ENCODE results near the gene HGFAC.
A peak's percentile ranks its signal among the peaks of the same experiment; 100 is the strongest.

HGFAC gene

GRCh38 chr4:3479358-3480101, 37.8 kb downstream of the HGFAC start:
- no peak overlapping the region for H3K27ac ChIP-seq
- no peak overlapping the region for H3K4me3 ChIP-seq

- H3K4me3 ChIP-seq = no peak overlapping the region
- no peak overlapping the region for H3K27ac ChIP-seq
These were observed 38.9 kb downstream of the HGFAC start for GRCh38 chr4:3480528-3481112.

DNA sequence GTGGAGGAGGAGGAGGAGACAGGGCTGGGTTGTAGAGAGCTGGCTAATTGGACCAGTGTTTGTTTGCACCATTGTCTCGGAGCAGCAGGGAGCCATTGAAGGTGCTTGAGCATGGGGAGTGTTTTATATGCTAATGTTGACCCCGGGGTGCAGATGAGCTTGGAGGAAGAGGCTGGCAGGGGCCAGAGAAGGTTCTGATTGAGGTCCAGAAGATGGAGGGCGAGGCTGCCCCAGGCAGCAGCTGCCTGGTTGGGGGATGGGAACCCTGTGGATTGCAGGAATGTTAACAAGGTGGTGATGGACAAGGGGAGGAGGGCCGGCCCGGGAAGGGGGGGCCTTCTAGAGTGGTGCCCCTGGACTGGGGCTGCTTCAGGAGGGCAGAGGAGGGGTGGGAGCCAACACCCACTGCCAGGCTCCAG, 39.4 kb downstream of the HGFAC start:
- no peak overlapping the region for H3K27ac ChIP-seq
- H3K4me3 ChIP-seq = no peak overlapping the region

DNA sequence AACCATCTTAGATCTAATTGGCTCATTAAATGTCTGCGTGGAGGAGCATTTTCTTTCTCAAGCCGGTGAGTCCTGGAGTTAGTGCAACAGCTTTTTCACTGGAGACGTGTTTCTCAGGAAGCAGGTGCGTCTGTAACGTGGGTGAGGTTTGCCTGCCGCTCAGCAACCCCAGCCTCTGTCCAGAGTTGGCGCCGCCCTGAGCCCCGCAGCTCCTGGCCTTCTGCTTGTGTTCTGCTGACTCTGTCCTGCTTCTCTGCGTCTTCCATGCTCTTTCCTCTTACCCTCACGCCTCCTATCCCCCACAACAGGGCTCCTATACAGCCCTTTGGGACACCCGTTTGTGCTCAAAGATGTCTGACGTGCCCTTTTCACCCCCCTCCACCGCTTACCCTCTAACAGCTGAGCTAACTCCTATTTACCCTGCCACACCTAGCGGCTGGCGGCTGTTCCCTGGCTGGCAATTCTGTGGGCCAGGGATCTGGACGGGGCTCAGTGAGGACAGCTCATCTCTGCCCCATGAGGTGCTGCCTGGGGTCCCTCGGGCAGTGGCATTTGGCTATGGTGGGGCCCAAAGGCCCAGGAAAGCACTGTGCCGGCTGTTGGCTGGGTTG, 40.1 kb downstream of the HGFAC start:
- Histone ChIP-seq H3K4me3 (no peak overlapping the region), H3K27ac (no peak overlapping the region)

DNA sequence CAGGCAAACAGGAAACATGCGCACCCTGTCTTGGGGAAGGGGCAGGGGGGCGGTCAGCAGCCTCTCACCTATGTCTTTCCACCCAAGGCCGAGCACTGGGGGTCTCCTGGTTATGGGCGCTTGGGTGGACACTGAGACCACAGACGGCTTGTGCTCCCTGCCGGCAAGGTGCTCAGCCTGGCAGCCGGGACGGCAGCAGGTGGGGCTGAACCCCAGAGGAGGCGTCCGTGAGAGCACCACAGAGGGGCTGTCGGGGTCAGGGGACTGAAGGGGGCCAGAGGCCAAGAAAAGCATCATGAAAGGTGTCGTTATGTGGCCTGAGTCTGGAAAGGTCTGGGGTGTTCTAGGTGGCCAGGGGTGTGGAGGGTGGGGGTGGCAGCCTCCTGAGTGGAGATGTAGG, 40.9 kb downstream of the HGFAC start:
- no peak overlapping the region for H3K27ac ChIP-seq

GRCh38 chr4:3483471-3483921, 41.7 kb downstream of the HGFAC start:
- H3K4me3 ChIP-seq = no peak overlapping the region
- no peak overlapping the region for H3K27ac ChIP-seq

More for the DNA sequence above, 40.9 kb downstream of the HGFAC start:
- H3K4me3 ChIP-seq = no peak overlapping the region

DNA sequence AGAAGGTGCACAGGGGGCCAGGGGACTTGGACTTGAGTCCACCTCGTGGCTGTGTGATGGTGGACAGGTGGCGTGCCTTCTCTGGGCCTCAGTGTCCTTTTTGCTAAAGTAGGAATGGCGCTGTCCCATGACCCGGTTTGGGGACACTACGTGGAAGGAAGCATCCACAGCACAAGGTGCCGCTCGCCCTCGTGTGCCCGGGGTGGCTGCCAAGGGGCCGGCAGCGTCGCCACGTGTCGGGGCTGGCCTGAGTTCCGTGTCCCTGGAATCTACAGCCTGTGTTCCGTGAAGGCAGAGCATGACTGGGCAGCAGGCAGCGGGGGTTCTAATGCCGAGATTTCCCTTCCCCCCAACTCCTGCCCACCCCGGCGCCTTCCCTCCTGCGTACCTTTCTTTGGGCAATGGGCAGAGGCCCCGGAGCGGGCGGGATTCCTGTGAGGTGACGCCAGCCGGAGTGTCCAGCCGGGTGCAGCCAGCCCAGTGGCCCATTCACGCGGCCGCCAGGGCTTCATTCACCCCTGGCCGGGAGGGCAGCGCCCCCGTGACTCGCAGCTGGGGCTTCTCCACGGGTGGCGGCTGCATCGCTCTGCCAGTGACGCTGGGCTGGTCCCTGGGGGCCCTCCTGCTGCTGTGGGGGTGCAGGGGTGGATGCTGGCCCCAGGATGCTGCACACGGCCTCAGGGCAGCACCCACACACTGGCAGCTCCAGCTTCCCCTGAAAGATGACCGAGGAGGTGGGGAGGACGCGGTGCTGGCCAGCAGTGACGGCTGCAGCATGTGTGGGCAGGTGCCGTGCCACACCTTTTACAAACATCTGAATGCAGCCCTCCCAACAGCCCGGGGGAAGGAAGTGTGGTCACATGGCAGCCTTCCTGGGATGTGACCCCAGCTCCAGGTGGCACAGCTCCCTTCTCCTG, 42.5 kb downstream of the HGFAC start:
- Histone ChIP-seq H3K4me3 (no peak overlapping the region), H3K27ac (peak overlapping the region in 2 of 21 experiments; percentile 17 to 25)

GRCh38 chr4:3485011-3485791, 43.4 kb downstream of the HGFAC start:
- no peak overlapping the region for H3K27ac ChIP-seq
- H3K4me3 ChIP-seq = no peak overlapping the region

DNA sequence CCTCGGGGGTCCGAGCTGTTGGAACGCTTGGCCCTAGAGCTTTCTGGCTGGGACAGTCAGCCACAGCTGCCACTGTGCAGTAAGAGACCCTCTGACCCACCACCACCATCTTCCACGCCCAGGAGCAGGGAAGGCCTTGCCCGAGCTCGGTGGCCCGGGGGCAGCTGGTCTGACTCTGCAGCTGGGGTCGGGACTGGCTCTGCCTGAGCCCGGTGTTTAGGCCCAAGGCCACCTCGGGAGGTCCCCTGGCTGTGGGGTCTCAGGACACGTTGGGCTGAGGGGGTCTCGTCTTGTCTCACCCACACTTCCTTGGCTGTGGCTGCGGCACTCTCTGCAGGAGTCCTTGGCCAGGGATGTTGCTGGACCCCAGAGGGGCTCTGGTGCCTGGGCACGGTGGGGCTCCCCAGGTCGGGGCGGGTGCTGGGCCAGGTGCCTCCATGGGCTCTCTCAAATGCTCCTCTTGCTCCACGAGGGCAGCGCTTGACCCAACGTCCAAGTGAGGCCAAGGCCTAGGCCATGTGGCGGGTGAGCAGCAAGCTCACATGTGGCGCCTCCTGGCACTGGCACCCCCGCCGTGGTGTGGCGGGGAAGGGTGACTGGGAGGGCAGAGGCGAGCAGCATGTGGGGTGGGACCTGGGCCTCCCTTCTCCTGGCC, 44.2 kb downstream of the HGFAC start:
- Histone ChIP-seq H3K4me3 (no peak overlapping the region), H3K27ac (no peak overlapping the region)

- Histone ChIP-seq H3K27ac (no peak overlapping the region), H3K4me3 (no peak overlapping the region)
These were observed 45.1 kb downstream of the HGFAC start for GRCh38 chr4:3486541-3487540.

DNA sequence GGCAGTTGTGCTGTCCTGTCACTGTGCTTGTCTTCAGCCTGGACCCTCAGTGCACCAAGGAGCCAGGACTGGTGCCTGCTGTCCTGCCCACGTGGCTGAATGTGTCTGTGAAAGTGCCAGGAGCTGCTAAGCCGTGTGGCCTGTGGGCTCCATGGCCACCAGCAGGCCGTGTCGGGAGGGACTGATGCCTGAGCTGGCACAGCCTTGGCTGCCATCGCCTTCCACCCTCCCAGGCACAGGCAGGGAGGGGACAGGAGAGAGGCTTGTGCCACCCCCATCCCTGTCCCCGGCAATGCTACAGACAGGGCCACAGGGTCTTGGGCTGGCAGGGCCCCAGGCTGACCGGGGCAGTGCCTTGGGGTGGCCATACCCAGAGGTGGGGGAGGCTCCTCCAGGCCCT, 46.1 kb downstream of the HGFAC start:
- Histone ChIP-seq H3K4me3 (no peak overlapping the region), H3K27ac (peak overlapping the region in 1 of 21 experiments; percentile 15)

- H3K4me3 ChIP-seq = no peak overlapping the region
- H3K27ac ChIP-seq = no peak overlapping the region
These were observed 47.1 kb downstream of the HGFAC start for GRCh38 chr4:3488820-3489219.

- Histone ChIP-seq H3K4me3 (no peak overlapping the region), H3K27ac (no peak overlapping the region)
These were observed 47.7 kb downstream of the HGFAC start for GRCh38 chr4:3489451-3489962.

GRCh38 chr4:3491681-3492405, 50.1 kb downstream of the HGFAC start:
- H3K4me3 ChIP-seq = no peak overlapping the region
- no peak overlapping the region for H3K27ac ChIP-seq

DNA sequence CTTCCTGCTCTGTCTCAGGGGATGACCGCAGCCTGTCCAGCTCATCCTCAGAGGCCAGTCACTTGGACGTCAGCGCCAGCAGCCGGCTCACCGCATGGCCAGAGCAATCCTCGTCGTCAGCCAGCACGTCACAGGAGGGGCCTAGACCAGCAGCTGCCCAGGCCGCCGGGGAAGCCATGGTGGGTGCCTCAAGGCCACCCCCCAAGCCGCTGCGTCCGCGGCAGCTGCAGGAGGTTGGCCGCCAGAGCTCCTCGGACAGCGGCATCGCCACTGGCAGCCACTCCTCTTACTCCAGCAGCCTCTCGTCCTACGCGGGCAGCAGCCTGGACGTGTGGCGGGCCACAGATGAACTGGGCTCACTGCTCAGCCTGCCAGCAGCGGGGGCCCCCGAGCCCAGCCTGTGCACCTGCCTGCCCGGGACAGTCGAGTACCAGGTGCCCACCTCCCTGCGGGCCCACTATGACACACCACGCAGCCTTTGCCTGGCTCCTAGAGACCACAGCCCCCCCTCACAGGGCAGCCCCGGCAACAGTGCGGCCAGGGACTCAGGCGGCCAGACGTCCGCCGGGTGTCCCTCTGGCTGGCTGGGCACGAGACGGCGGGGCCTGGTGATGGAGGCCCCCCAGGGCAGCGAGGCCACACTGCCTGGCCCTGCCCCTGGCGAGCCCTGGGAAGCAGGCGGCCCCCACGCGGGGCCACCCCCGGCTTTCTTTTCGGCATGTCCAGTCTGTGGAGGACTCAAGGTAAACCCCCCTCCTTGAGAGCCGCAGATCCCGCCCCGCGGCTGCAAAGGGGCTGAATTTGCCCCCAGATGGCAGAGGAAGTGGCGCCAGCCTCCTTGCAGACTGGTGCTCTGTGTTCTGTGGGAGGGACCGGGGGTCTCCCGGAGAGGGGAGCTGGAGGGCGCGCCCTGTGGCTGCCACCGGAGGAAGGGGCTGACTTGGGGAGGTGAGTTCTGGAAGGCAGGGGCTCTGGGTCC, 51.3 kb downstream of the HGFAC start:
- no peak overlapping the region for H3K27ac ChIP-seq
- H3K4me3 ChIP-seq = no peak overlapping the region
